Upper lobe of right lung (tissue), 1 donor: ENCODE results near the gene DISP3. TPM values are rescaled to one million over a fixed set of nuclear protein-coding genes. Genes with fewer than 3 reads are reported as not detected.

Experiments
- ATAC-seq: fragments of 200-7000 bp; cut with Tn5 transposase; one replicate; pipeline ENCODE4 v1.9.1; 2020; ENCODE audit warnings: mild to moderate bottlenecking, moderate library complexity
- DNase-seq: peaks from one replicate; pipeline ENCODE4 v3.0.0-alpha.2; 2020
- H3K27ac ChIP-seq: fragments of 200-600 bp; one replicate; pipeline ENCODE4 v1.8.0; 2022
- H3K27me3 ChIP-seq: fragments of 200-600 bp; one replicate; pipeline ENCODE4 v1.8.0; 2022; ENCODE audit warnings: mild to moderate bottlenecking
- H3K36me3 ChIP-seq: fragments of 200-600 bp; one replicate; pipeline ENCODE4 v1.8.0; 2022
- H3K4me1 ChIP-seq: fragments of 200-600 bp; one replicate; pipeline ENCODE4 v1.8.0; 2022
- H3K4me3 ChIP-seq: fragments of 200-600 bp; one replicate; pipeline ENCODE4 v1.8.0; 2022; ENCODE audit warnings: mild to moderate bottlenecking
- H3K9me3 ChIP-seq: fragments of 200-600 bp; one replicate; pipeline ENCODE4 v1.8.0; 2022
- CTCF ChIP-seq: fragments of 200-600 bp; IDR thresholded peaks from one replicate; pipeline ENCODE4 v1.8.0; 2022; ENCODE audit warnings: antibody characterized with exemption
- intact Hi-C: fragments of 100-400 bp; cut with DNase I; formaldehyde crosslinking; loops from one replicate; pipeline ENCODE4 v1.11.0; 2022
- total RNA-seq: library from RNA; stranded (reverse); fragmentation: NEBNext Ultra II Directional; extraction: Animal tissue kit (Norgen Biotek cat#: 25700); gene quantifications from one replicate; pipeline ENCODE4 v1.2.1, GENCODE V29; 2021
- donor health status: DM: no; HTN: yes; CAD: no; lungs with severe emphysema.

The DISP3 gene
- total RNA-seq, 1 donor from 2014 or later = not detected

- intact Hi-C loops = no loop called here
- H3K9me3 ChIP-seq = no peaks in the 10 kb centered on the region
- ATAC-seq (no peak), DNase-seq (no peak)
- peaks cover 11% of the 10 kb centered on the region for H3K27me3 ChIP-seq
- no peaks in the 10 kb centered on the region for H3K4me1 ChIP-seq
- no peak overlapping the region for H3K27ac ChIP-seq
- H3K36me3 ChIP-seq = no peaks in the 10 kb centered on the region
- H3K4me3 ChIP-seq = no peak overlapping the region
- TF ChIP-seq CTCF = no peak
Measured at GRCh38 chr1:11585389-11585788, 106.4 kb downstream of the DISP3 start.

Other genes starting within 250 kb of the DISP3 start
- 32.3 TPM for gene MTOR, start 216.6 kb upstream of the DISP3 start, total RNA-seq
- 15.3 TPM for gene UBIAD1, start 206.0 kb upstream of the DISP3 start, total RNA-seq
- 11.2 TPM for gene FBXO2, start 175.3 kb downstream of the DISP3 start, total RNA-seq
- gene FBXO44, start 175.7 kb downstream of the DISP3 start, total RNA-seq = 19.8 TPM
- 16.7 TPM for gene FBXO6, start 185.0 kb downstream of the DISP3 start, total RNA-seq
- 23.5 TPM for gene MAD2L2, start 202.0 kb downstream of the DISP3 start, total RNA-seq
- gene DRAXIN, start 212.6 kb downstream of the DISP3 start, total RNA-seq = 0.09 TPM